NCI-H2227 (cell line): ENCODE data around the gene MEFV.
"Not testable (repeated sequence)": the region's sequence is repeated elsewhere in the genome, so short reads cannot be mapped to it uniquely, and the experiment has no call there.

Experiments used
- DNase-seq: peaks from one replicate; lab custom pipeline; 2025; ENCODE audit not compliant: unreplicated experiment; lab: John Stamatoyannopoulos, UW

MEFV gene

DNA sequence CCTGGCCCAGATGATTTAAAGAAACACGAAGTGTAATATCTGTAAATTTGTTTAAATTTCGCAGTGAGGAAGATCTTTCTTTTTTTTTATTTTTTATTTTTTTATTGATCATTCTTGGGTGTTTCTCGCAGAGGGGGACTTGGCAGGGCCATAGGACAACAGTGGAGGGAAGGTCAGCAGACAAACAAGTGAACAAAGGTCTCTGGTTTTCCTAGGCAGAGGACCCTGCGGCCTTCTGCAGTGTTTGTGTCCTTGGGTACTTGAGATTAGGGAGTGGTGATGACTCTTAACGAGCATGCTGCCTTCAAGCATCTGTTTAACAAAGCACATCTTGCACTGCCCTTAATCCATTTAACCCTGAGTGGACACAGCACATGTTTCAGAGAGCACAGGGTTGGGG, 14.3 kb upstream of the MEFV start:
- not testable (repeated sequence) for DNase-seq

DNA sequence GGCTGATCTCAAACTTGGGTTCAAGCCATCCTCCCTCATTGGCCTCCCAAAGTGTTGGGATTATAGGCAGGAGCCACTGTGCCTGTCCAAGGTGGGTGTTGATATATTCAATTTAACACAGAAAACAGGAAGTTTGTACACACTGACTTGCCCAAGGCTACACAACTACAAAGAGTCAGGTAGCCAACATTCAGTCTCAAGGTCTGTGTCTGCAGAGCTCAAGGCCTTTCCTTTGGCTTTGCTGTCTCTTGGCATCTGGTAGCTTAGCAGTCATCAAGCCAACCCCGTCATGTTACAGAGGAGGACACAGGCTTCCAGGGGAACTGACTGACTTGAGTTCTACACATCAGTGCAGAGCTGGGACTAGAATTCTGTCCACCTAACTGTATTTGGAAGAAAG, 11.9 kb upstream of the MEFV start:
- no peak for DNase-seq

DNA sequence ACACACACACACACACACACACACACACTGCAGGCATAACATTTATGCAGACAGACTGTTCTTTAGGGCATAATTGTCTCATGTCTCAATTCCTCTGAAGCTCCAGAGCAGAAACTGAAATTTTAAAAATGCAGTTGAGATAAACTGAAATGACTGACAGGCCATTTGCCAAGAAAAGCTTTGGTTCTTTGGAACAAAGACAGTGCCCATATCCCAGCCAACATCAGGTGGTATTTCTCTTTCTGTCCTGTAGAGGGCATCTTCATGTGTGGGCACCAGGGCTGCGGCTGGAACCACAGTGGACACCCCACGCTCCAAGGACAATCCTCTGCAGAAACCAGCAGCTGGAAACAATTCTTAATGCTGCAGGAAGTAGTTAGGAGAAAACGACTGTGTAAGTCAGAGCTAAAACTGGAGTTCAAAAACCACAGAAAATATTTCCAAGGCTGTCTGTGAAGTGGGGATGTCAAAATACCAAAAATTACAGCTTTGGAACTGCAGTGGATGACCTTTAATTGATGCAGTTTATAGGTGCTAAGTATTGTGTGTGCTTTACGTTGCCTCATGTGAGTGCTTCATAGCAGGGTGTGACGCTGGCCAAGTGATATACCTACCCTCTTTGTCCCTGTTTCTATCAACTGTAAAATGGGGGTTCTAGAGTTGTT, 10.6 kb upstream of the MEFV start:
- peak; percentile 64 for DNase-seq

DNA sequence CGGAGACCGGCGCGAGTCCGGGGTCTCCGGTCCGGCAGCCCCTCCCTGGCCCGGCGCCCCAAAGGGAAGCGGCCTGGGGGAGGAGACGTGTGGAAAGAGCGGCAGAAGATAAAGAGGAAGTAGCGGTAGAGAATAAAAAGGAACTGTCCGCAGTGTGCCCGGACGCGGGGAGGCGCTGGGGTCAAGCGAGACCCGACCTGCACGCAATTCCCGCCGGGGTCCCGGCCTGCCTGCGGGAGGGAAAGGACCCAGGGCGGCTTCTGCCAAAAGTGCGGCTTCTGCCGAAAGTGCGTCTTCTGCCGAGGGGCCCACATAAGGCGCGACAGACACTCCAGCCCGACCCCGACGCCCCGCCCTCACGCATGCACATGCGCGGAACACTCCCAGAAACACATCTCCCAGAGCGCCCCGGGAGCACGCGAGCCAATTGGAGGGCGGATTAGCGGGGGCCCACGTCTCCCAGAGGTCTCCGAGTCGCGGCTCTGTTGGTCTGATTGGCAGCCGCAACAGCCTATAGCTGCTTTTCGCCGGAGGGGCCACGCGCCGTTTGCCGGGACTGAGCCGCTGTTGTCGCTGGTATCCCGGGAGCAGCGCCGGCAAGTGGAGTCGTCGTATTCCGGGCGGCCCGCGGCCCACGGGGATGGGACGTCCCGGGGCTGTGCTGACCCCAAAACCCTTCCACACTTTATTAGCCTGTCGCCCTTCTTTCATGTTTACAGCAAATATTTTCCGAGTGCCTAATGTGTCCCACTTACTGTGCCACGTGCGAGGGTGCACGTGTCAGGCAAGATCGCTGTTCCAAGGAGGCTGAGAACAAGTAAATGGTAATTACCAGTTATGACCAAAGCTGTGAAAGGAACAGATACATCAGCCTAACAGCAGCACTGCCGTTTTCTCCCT, 8.0 kb upstream of the MEFV start:
- DNase-seq = peak; percentile 99

DNA sequence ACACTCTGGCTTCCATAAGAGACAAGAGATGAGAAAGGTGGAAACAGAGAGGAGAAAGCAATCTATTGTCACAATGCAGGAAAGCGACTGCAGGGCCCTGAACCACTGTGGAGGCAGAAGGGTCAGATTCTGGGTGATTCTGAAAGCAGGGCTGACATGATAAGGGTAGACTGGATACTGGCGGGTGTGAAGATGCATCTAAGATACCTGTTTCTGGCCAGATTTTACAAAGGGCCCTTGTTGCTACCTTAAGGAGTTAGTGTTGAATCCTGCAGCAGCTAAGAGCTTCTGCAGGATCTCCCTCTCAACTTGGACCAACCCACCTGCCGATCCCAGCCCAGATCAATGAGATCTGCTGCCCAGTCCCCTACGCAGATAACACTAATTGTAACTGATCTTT, 6.1 kb upstream of the MEFV start:
- no peak for DNase-seq

DNA sequence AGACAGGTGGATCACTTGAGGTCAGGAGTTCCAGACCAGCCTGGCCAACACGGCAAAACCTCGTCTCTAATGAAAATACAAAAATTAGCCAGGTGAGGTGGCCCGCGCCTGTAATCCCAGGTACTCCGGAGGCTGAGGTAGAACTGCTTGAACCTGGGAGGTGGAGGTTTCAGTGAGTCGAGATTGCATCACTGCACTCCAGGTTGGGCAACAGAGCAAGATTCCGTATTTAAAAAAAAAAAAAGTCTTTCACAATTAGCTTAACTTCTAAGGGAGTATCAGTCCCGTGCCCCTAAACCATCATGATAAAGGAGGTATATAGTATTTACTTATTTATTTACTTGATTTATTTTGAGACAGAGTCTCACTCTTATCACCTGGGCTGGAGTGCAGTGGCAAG, 3.4 kb upstream of the MEFV start:
- no peak for DNase-seq

DNA sequence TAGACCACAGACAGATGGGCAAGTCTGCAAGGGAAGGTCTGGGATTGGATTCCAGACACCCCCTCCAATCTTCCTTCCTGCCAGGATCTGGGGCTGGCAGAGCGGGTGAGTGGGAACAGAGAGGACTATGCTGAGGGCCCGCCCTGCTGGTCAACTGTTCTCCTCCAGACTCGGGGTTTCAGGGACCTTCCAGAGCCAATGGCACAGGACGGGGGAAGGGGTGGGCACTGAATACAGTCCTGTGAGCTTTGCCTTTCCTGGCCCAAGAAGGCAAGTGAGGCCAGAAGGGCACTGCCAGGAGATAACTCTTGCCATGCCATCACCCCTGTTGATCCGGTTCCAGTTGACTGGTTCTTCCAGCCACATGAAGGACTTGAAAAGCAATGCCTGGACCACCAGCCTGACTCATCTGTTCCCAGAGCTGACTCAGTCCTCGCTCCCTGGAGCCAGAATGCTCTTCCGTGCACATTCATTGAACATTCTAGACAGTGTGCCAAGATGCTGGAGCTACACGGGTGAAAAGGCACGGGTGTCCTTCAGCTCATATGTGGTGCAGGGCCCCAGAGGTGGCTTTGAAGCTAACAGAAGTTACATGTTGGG, 533 bp upstream of the MEFV start:
- no peak for DNase-seq

DNA sequence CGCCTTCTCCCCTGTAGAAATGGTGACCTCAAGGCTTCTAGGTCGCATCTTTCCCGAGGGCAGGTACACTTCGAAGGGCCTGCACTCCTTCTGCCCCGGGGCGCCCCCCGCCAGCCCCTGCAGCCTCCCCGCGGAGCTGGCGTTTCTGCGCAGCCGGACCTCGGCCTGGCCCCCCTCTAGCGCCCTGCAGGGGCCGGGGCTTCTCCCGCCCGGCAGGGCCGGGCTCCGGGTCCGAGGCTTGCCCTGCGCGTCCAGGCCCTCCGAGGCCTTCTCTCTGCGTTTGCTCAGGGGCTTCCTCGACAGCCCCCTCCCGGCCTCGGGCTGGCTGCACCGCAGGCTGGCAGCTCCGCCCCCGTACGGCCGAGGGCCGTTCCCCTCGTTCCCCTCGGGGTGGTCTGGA, 2.1 kb downstream of the MEFV start:
- DNase-seq = no peak

DNA sequence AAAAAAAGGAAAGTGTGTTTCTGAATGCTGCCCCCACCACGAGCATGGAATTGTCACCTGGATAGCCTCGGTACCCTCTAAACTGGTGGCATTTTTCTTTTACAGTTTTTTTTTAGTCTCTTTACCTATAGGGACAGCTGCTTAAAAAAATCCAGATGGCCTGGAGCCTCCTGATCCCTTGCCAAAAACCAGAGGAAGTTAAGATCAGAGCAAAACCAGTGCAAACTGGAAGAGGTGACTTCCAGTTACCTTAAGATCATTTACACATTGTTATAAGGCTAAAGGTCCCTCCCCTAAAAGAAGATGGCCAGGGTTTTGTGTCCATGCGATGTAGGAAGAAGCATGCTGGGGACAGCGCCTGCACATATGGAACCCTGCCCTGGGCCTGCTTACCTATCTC, 3.5 kb downstream of the MEFV start:
- DNase-seq = no peak

DNA sequence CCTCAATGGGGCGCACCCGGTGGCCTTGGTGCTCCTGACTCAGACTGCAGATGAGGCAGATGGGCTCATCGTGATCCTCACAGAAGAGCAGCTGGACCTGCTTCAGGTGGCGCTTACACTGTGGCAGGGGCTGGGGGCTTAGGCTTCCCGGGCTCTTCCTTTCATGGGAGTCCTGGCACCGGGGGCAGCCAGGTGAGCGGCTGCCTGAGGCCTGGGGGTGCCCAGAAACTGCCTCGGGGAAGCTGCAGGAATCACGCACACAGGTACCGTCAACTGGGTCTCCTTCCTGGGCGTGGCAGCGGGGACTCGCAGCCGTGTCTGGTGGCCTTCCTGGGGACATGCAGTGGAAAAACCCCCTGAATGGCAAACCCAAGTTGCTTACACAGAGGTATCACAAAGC, 7.0 kb downstream of the MEFV start:
- no peak for DNase-seq

DNA sequence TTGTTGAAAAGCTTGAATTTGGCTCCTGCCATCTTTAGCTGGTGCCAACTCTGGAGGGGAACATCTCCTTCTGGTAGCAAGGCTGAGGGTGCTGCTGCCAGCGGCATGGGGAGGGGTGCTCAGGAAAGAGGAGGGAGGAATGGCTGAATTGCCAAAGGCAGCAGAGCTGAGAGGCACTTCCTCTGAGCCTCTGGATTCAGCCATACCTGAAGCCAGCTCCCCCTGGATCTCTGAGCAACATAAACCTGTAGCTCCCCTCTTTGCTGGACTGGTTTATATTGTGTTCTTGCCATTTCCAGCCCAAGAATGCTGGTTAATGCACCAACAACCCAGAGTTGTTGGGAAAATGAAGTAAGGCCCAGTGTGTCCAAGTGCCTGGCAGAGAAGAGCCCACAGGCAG, 7.4 kb downstream of the MEFV start:
- no peak for DNase-seq

DNA sequence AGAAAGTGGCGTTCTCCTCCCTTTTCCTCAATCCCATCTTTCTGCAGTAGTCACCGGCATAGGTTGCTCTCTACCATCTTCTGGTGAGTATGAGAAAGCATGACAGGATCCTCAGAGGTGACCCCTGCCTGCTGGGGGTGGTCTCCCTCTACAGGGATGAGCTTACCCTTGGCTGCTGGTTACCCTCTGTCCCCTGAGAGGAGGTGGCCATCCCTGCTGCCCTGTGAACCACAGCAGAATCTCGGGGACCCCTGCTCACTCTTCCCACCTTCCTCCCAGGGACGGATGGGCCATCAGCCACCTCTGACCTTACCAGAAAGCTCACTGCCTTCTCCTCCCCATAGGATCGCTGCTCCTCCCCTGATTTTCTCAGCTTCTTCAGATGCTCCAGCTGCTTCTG, 7.8 kb downstream of the MEFV start:
- no peak for DNase-seq

DNA sequence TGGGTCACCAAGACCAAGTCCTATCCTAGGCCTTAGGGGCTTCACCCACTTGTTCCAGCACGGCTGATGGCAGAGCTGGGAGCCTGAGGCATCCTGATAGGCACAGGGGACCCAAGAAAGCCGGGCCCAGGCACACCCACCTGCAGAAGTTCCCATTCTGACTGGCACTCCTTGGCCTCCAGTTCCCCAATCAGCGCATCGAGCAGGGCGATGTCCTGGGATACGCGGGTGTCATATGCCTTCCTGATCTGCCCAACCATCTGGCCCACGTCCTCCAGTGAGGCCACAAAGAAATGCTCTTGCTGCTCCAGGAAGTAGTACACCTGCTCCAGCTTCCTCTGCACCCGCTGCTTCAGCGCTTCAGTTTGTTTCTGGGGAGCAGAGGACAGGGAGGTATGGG, 9.6 kb downstream of the MEFV start:
- DNase-seq = no peak

DNA sequence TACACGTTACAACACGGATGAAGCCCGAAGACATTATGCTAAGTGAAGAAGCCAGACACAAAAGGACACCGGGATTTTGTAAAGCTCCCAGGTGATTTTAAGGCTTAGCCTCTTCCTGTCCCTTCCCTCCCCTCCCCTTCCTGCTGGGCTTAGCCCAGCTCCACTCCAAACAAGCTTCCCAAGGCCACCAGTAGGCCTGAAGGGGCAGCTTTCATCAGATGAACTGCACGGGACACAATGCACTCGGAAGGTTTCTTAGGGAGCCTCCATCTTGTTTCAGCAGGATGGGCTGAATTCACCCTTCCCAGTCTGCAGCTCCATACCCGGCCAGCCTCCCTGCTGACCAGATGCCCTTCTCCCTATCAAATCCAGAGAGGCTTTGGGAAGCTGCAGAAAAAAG, 10.4 kb downstream of the MEFV start:
- DNase-seq = no peak

DNA sequence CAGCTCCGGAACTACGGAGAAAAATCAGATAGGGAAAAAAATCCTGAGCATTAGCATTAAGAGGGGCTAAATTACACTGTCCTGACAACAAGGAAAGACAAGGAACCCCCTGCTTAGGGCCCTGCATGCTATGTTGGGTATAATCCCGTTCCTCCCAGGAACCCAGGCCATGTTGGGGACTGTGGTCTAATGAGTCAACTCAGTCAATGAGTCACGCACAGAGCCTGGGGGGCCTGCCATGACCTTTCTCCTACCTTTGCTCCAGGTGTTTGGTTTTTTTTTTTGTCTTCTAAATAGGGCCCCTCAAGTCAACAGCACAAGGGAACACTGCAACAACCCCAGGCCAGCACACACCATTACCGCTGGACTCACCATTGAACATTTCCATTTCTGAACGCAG, 12.6 kb downstream of the MEFV start:
- DNase-seq = no peak

DNA sequence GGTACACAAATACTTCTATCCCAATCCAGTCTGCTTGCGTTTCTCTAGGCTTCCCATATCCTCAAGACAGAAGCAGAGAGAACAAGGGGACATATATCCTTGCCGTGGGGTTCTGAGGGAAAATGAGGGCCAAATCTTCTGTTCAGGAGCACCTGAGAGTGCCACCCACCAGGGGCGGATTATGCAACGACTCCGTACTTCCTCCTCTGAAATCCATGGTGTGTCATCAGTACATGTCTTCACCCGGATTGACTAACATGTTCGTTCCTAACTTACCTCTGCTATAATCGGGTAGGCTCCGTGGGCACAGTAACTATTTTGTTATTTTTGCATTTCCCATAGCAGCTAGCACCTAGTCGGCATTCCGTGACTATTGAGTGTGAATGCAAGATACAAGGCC, 13.7 kb downstream of the MEFV start:
- DNase-seq = no peak

DNA sequence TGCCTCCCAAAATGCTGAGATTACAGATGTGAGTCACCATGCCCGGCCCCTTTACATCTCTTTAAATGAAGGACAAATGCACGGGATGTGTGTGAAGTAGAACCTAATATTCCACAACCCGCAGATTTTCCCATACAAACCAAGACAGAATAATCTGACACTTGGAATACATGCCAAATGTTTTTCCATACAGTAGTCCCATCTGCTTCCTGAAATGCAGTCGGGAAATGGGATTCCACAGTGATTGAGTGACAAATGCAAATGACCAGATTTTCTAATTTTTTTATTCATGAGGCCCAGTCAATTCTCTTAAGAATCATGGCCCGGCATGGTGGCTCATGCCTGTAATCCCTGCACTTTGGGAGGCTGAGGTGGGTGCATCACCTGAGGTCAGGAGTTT, 14.7 kb downstream of the MEFV start:
- no peak for DNase-seq

DNA sequence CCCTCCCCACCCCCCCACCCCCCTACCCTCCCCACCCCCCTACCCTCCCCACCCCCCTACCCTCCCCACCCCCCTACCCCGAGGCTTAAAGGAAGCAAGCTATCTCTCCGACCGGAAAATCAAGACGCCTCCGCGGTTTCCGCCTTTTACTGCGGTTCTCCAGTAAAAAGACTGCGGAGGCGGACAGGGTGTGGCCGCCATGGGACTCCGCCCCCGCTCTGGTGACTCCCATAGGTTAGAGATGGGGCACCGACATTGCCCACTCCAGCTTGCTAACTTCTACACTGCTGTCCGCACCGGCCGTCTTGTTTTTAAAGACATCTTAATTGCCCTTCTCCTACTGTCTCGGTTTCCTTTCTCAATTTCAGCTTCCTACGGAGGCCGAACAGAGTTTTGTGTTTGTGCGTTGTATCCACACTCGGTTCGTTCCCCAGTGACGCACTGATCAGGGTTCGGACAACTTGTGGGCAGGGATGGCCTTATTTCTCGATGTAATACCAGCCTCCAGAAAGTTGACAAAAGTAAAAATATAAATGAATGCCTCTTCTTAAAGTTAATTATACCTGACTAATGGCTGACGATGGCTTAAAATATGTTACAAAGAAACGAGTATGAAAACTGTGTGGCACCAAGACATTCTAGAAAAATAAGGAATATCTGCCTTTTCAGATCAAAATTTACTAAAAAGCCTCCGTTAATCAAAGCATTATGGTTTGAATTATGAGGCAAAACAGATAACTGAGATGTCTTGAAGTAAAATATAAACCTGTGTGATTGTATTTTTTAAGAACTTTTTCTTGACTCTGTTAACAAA, 20.4 kb downstream of the MEFV start:
- peak; percentile 31 for DNase-seq

DNA sequence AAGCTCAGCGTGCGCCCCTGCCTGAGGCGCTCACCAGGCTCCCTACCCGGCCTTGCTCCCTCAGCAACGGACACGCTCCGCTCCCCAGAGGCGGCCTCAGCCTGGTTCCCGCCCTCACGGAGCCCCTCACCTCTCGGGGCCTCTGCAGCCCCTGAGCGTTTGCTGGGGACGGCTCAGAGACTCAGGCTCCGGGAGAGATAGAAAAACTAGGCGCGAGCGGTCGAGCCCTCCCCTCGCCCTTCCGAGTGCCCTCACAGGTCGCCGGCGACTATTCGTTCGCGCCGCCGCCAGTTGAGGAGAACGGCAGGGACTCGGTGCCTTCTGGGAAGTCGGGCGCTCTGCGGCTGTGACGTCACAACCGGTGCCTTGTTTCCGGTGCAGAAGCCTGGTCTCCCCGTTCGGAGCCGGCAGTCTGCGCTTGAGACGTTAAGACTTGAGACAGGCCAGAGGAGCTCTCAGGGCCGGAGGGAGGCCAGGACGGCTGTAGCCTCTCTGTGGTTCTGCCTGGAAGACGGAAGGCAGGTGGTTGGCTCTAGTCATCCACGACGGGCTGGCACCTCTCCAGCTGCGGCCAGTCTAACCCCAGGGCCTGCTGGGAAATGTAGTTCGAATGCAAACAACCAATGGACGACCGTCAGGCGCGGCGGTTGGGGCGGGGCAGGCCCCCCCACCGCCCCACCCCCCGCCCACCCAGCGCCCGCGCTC, 21.4 kb downstream of the MEFV start, which contains the start of gene ZNF200:
Gene ZNF200 (minus strand): TSS at position 302 of the 705 bp plus-strand sequence. CDS start 1,403 bp downstream, outside the sequence.
- peak; percentile 96 for DNase-seq

DNA sequence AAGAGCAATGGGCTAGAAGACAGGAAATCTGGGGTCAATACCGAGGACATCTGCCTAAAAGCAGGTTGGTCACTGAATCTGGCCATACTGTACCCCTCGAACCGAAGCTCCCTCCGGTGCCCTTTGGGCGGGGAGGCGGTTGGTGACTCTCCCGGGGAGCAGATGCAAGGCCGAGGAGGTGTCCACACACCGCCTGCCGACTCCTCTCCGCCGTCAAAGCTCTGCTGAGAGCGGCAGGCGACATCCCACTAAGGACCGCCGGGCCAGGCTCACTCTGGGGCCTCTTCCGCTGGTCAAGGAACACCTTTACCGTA, 21.9 kb downstream of the MEFV start:
- no peak for DNase-seq
